Esophagus muscularis mucosa (tissue), 4 donors: ENCODE data around the gene MAGI2.

Source experiments
- EP300 ChIP-seq: sonication (generic); formaldehyde crosslinking; IDR thresholded peaks from one replicate; pipeline ENCODE4 v1.6.1; 2017; ENCODE audit warnings: antibody characterized with exemption
- POLR2A ChIP-seq: fragments of 450-650 bp; IDR thresholded peaks from one replicate; pipeline ENCODE4 v1.6.1; 2017; ENCODE audit warnings: antibody characterized with exemption, moderate library complexity, mild to moderate bottlenecking, low read depth
- POLR2AphosphoS5 ChIP-seq, 2 donors: sonication (generic); formaldehyde crosslinking; IDR thresholded peaks; one replicate each; pipeline ENCODE4 v1.6.1; 2017; ENCODE audit warnings: antibody characterized with exemption in 2 of 2
- TF ChIP-seq, protein P1 (sequence below), 3 experiments: fragments of 200-600 bp in 2 of 3; fragments of 450-650 bp in 1 of 3; sonication (generic) in 2 of 3; IDR thresholded peaks; one replicate each; pipeline ENCODE4 v1.5.1; 2017 to 2019; ENCODE audit warnings: antibody characterized with exemption in 3 of 3, mild to moderate bottlenecking in 2 of 3, moderate library complexity in 1 of 3

DNA sequence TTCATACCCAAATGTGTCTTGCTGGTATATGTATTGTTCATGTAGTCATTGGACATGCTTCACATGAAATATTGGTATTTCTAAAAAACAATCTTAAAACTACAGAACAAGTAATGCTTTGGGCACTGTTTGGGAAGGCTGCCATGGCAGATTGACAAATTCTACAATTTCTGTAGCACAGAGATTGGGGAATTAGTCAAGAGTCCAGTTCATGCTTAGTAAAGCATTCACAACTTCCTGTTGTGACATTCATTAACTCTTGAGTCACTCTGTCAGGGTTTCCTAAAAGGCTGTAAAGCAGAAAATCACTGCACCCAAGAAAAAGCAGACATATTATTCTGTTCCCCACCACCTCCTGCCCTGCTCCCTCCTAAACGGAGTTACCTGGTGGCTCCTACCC lies 1256.0 kb downstream of the MAGI2 start:
- TF ChIP-seq, protein P1, sequence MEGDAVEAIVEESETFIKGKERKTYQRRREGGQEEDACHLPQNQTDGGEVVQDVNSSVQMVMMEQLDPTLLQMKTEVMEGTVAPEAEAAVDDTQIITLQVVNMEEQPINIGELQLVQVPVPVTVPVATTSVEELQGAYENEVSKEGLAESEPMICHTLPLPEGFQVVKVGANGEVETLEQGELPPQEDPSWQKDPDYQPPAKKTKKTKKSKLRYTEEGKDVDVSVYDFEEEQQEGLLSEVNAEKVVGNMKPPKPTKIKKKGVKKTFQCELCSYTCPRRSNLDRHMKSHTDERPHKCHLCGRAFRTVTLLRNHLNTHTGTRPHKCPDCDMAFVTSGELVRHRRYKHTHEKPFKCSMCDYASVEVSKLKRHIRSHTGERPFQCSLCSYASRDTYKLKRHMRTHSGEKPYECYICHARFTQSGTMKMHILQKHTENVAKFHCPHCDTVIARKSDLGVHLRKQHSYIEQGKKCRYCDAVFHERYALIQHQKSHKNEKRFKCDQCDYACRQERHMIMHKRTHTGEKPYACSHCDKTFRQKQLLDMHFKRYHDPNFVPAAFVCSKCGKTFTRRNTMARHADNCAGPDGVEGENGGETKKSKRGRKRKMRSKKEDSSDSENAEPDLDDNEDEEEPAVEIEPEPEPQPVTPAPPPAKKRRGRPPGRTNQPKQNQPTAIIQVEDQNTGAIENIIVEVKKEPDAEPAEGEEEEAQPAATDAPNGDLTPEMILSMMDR (IDR thresholded peaks at IDR 0.05) = no peak
- TF ChIP-seq POLR2A (no peak), POLR2AphosphoS5 (IDR thresholded peaks at IDR 0.05) (no peak), EP300 (no peak)
